NK-92 (cell line): ENCODE data around the gene APBA1.
"Not testable (repeated sequence)": the region's sequence is repeated elsewhere in the genome, so short reads cannot be mapped to it uniquely, and the experiment has no call there.

Source experiments
- DNase-seq: peaks from one replicate; lab custom pipeline; 2025; ENCODE audit not compliant: unreplicated experiment; lab: John Stamatoyannopoulos, UW

APBA1 gene

GRCh38 chr9:69609156-69609555 is 63.0 kb downstream of the APBA1 start:
- DNase-seq = no peak

GRCh38 chr9:69606089-69606488 is 66.1 kb downstream of the APBA1 start:
- no peak for DNase-seq

GRCh38 chr9:69605406-69605805 is 66.8 kb downstream of the APBA1 start:
- no peak for DNase-seq

GRCh38 chr9:69604568-69605219 is 67.5 kb downstream of the APBA1 start:
- DNase-seq = no peak

- no peak for DNase-seq
Measured at GRCh38 chr9:69603656-69604055, 68.5 kb downstream of the APBA1 start.

- no peak for DNase-seq
Measured at GRCh38 chr9:69602773-69603172, 69.4 kb downstream of the APBA1 start.

GRCh38 chr9:69601698-69602097 is 70.5 kb downstream of the APBA1 start:
- DNase-seq = no peak

- no peak for DNase-seq
Measured at GRCh38 chr9:69600314-69601047, 71.7 kb downstream of the APBA1 start.

- no peak for DNase-seq
Measured at GRCh38 chr9:69599232-69599971, 72.8 kb downstream of the APBA1 start.

- not testable (repeated sequence) for DNase-seq
Measured at GRCh38 chr9:69596906-69597305, 75.3 kb downstream of the APBA1 start.

- DNase-seq = no peak
Measured at GRCh38 chr9:69594180-69594579, 78.0 kb downstream of the APBA1 start.

- no peak for DNase-seq
Measured at GRCh38 chr9:69593756-69594155, 78.4 kb downstream of the APBA1 start.

- no peak for DNase-seq
Measured at GRCh38 chr9:69593301-69593700, 78.9 kb downstream of the APBA1 start.

- no peak for DNase-seq
Measured at GRCh38 chr9:69590266-69590665, 81.9 kb downstream of the APBA1 start.

GRCh38 chr9:69589156-69589555 is 83.0 kb downstream of the APBA1 start:
- DNase-seq = no peak

- DNase-seq = no peak
Measured at GRCh38 chr9:69585571-69585970, 86.6 kb downstream of the APBA1 start.

- no peak for DNase-seq
Measured at GRCh38 chr9:69584759-69585158, 87.4 kb downstream of the APBA1 start.

GRCh38 chr9:69583645-69584234 is 88.4 kb downstream of the APBA1 start:
- no peak for DNase-seq

GRCh38 chr9:69582544-69583297 is 89.5 kb downstream of the APBA1 start:
- no peak for DNase-seq

GRCh38 chr9:69582018-69582417 is 90.2 kb downstream of the APBA1 start:
- DNase-seq = no peak
